Measurements from ENCODE around the gene ENPP7.

Gene ENPP7

GRCh38 chr17:79702550-79703236 lies 28.1 kb upstream of the ENPP7 start:
- no peak for DNase-seq (ENCODE audit: low spot score)

DNA sequence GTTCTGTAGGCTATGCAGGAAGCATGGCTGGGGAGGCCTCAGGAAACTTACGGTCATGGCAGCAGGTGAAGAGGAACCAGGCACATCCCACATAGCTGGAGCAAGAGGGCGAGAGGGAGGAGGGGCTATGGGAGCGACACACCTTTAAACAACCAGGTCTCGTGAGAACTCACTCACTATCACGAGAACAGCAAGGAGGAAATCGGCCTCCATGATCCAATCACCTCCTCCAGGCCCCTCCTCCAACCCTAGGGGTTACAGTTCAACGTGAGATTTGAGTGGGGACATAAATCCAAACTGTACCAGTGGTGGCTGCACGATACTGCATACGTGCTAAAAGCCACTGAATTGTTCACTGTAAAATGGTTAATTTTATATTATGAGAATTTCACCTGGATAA lies 26.1 kb upstream of the ENPP7 start:
- no peak for DNase-seq (ENCODE audit: low spot score)

GRCh38 chr17:79705674-79706073 lies 25.1 kb upstream of the ENPP7 start:
- DNase-seq (ENCODE audit: low spot score), result no peak

DNA sequence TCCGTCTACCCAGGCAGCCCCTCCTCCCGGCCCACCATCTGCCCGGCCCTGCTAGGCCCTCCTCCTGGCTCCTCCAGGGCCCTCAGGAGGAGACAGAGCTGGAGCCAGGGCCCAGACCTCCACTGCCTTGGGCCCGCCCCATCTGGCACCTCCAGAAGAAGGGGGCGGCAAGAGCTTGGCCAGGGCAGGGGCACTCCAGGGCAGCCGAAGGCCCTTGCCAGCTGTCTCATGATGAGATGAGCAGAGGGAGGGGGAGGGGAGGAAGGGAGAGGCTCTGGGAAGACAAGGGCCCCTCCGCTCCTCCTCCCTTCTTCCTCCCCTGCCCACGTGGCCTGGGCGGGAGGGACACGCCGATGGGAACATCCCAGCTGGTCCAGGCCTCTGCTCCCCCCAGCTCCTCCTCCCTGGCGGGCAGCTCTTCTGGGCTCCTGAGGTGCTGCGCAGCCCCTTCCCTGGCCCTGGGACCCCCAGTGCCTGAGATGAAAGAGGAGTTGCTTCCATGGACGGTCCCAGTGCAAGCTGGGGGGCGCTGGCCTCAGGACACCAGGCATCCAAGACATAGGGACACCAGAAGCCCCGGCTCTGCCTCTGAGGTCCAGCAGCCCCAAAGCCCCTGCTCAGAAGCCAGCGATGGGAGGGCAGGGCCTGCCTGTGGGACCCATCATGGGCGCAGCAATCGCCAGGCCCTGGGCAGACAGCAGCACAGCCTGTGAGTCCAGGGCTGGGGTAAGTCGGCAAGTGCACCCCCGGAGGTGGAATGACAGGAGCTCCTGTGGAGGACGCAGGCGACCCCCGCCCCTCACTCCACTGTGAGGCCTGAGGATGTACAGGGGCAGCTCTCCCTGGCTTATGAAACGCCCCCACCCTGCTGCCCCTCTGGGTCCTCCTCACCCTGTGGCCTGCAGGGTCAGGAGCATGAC lies 23.6 kb upstream of the ENPP7 start:
- no peak for DNase-seq (ENCODE audit: low spot score)

- DNase-seq (ENCODE audit: low spot score), result peak; percentile 68
These were observed 22.5 kb upstream of the ENPP7 start for GRCh38 chr17:79707931-79708891.

DNA sequence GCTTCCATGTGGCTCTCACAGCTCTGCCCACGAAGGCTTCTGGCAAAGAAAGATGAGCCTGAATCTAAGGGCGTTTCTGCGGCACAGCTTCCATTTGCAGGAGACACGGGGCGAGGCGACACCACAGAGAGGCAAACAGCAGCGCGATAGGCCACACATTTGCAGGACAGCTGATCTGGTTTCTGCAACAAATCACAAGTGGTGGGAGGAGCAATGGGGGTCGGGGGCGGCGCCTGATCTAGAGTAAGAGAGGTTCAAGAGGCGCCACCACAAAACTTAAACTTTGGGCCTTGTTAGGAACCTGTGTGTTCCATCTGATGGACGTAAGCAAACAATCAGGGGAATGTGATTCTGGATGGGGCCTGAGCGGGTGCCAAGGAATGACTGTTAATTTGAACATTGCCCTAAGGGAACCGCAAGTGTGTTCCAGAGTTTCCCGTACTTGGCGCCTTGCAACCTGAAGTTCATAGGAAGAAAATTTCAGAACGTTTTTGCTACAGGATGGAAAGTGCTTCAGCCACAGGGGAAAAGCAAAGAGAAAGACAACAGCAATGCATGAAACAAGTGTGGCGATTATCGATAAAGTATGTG lies 18.9 kb upstream of the ENPP7 start:
- DNase-seq (ENCODE audit: low spot score), result no peak

GRCh38 chr17:79713391-79713790 lies 17.4 kb upstream of the ENPP7 start:
- DNase-seq (ENCODE audit: low spot score), result no peak

GRCh38 chr17:79714176-79715097 lies 16.3 kb upstream of the ENPP7 start:
- DNase-seq (ENCODE audit: low spot score), result no peak

DNA sequence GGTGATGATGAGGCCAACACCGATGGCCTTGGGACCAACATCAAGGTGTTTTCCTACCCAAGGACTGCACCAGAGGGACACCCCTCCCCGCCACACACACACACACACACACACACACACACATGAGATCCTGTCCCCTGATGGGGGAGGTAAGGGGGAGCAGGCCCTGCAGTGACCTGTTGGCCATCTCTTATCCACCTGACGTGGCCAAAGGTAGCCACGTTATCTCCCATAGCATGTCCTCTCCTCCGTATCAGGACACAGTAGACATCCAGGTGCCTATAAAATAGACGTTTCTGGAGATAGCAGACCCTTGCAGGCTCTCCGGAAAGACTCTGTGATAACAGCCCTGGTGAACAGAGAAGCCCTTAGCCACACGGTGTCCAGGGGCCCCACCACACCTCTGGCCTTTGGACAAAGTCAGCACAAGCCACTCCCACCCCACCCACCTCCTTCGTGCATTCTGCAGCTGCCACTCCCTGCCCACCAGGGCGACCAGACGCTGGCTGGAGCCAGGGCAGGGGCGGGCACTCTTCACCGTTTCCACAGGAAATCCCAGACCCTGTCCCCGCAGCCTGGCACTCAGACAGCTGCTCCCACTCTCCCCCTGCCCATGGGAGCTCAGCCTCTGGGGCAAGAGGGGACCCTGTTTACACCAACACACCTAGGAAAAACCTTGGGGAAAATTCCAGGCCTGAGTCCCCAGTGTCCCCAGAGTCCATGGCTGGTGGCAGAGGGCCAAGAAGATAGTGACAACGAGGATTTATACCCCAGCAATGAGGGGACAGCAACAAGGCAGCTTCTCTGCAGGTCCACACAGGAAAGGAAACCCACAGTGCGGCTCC lies 15.4 kb upstream of the ENPP7 start:
- no peak for DNase-seq (ENCODE audit: low spot score)

DNA sequence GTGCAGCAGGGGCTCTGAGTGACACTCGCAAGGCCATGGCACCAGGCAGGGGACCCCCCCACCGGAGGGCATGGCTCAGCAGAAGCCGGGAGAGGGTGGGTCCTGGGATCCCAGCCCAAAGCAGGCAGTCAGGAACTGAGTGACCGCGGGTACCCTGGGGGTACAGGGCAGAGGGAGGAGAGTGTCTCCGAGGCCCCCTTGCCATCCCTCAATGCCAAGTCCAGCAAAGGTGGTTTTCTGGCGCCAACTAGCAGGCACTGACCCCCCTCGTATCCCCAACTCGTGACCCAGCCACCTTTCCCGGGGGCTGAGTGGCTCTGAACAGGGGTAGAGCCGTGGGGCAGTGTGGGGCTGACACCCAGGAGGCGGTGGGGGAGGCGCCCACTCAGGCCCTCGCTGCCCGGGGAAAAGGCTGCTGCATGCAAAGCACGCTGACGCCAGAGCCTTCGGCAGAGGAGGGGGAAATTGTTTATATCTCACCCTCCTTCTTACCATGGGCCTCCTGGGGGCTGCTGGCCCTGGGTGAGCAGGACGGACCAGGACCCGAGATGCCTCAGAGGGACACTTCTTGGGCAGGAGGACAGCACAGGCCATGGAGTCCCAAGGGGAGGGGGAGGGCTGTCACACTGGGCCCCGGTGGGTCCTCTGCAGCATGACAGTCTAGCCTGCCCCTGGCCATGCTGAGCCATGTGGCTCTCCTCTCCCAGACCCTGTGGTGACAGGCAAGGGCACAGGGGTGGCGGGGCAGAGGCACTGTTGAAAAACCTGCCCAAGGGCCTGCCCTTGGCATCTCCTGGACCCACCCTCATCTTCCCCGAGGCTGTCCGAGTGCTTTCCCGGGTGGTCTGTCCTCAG lies 14.6 kb upstream of the ENPP7 start:
- no peak for DNase-seq (ENCODE audit: low spot score)

DNA sequence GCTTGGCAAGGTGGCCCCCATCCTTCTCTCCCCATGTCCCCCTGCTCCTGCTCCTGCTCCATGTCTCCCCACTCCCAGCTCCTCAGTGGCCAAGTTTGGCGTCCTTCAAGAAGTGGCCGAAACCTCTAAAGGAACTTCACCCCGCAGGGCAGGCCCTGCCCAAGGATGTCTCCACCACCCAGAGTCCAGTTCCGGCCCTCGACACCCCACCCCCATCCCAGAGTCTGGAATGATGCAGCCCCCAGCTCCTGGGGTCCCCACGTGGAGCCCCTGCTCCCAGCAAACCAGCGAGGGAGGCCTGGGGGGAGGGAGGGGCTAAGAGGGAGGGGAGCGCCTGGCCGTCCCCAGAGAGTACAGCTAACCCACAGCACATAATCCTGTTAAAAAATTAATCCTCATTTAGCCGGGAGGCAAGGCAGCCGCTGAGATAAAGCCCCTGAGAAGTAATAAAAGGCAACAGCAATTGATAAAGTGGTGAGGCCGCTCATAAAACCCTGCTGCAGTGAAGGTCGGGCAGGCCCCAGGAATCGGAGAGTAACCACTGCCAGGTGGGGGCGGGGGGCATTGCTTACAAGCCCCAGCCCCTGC lies 9.9 kb upstream of the ENPP7 start:
- DNase-seq (ENCODE audit: low spot score), result no peak

- no peak for DNase-seq (ENCODE audit: low spot score)
These were observed 8.6 kb upstream of the ENPP7 start for GRCh38 chr17:79721993-79722671.

- no peak for DNase-seq (ENCODE audit: low spot score)
These were observed 8.0 kb upstream of the ENPP7 start for GRCh38 chr17:79722787-79723186.

GRCh38 chr17:79728169-79728907 lies 2.4 kb upstream of the ENPP7 start:
- peak; percentile 99 for DNase-seq (ENCODE audit: low spot score)

GRCh38 chr17:79728908-79729471 lies 1.8 kb upstream of the ENPP7 start:
- DNase-seq (ENCODE audit: low spot score), result no peak

DNA sequence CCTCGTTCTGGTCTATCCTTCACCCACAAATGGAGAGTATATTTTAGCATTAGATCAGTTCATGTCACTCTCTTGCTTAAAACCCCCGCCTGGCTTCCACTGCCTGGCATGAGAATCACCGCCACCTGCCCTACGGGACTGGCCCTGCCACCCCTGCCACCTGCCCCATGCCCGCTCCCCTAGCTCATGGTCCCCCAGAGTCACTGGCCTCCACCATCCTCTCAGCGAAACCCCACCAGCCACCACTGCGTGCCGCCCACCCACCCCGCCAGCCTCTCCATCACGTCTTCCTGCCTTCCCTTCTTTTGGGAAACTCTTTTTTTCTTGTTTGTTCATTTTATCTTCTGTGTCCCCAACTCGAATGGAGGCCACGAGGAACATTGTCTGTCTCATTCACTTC lies 982 bp upstream of the ENPP7 start:
- DNase-seq (ENCODE audit: low spot score), result no peak

- DNase-seq (ENCODE audit: low spot score), result no peak
These were observed 340 bp upstream of the ENPP7 start for GRCh38 chr17:79730437-79730768.

Data from hepatic stellate cell (primary cell).